HG02763 (cell line): ENCODE measurements around the gene STK16.
"Not testable (repeated sequence)": the region's sequence is repeated elsewhere in the genome, so short reads cannot be mapped to it uniquely, and the experiment has no call there.

Experiments used
- ATAC-seq: cut with Tn5 transposase; IDR thresholded peaks from one replicate; pipeline ENCODE4 v1.9.1; 2021; ENCODE audit warnings: mild to moderate bottlenecking, moderate library complexity; ENCODE audit not compliant: unreplicated experiment

The STK16 gene, protein sequence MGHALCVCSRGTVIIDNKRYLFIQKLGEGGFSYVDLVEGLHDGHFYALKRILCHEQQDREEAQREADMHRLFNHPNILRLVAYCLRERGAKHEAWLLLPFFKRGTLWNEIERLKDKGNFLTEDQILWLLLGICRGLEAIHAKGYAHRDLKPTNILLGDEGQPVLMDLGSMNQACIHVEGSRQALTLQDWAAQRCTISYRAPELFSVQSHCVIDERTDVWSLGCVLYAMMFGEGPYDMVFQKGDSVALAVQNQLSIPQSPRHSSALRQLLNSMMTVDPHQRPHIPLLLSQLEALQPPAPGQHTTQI

DNA sequence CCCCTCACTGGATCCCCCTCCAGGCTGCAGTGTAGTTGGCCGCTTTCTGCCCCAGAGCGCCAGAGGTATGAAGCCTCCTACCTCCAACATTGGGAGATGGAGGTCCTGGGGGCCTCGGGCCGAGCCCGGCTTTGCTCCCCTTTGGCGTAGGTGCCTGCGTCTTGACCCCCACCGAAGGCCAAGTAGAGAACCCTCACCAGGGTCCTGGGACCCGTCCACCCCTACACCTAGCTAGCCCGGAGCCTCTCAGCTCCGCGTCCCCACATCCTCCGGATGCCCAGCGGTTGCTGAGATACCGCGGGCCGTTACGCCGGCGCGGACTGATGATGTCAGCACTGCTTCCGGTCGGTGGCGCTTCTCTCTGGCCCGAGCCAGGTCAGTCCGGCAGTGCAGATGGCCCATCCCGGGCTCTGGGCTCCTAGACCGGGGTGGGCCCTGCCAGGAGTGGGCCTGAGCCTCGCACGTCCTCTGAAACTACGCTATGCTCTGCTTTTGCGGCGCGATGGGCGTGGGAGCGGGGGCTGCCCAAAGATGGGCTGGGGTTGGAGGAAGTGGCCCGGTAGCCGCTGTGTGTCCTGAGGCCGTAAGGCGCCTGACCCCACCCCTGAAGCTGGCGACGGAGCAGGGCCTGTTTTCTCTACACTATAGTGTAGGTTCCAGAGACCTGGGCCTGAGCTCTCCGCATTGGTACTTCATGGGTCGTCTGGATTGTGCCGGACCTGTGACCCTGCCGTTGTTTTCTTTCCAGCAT lies at the start of gene STK16, which contains the start of gene GLB1L:
STK16 (plus strand) TSS at position 332 of the 751 bp plus-strand sequence. CDS start 521 bp downstream, outside the sequence.
GLB1L (minus strand) TSS at position 297 of the 751 bp plus-strand sequence. CDS start 1,871 bp downstream, outside the sequence.
- peak; percentile 67 for ATAC-seq

DNA sequence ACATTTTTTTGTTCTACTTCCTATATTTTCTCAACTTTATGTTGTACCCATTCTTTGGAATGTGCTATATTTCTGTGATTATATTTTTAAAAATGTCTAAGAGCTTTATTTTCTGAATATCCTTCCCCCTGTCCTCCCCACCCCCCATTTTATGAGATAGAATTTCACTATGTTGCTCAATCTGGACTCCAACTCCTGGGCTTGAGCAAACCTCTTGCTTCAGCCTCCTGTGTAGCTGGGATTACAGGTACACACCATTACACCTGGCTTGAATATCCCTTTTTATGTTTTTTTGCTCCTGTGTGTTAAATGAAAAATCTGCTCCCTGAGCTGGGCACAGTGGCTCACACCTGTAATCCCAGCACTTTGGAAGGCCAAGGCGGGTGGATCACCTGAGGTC lies 47.9 kb upstream of the STK16 start:
- ATAC-seq: no peak

DNA sequence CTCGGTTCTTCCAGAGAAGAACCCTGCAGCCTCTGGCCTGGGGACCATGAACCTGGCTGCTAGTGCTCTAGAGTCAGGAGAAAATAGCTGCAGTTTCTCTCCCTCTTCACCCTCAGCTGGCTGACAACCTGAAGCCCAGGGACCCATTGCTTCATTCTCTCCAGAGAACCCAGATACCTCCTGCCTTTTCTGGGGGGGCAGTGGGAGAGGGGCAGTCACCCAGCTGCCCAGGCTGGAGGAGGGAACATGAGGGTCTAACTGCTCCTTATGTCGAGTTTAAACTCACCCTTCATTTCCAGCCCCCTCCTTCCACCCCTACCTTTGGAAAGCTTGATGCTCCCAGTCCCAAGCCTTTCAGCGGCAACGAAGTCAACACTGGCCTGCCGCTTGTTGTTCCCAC lies 46.3 kb upstream of the STK16 start:
- ATAC-seq: no peak

DNA sequence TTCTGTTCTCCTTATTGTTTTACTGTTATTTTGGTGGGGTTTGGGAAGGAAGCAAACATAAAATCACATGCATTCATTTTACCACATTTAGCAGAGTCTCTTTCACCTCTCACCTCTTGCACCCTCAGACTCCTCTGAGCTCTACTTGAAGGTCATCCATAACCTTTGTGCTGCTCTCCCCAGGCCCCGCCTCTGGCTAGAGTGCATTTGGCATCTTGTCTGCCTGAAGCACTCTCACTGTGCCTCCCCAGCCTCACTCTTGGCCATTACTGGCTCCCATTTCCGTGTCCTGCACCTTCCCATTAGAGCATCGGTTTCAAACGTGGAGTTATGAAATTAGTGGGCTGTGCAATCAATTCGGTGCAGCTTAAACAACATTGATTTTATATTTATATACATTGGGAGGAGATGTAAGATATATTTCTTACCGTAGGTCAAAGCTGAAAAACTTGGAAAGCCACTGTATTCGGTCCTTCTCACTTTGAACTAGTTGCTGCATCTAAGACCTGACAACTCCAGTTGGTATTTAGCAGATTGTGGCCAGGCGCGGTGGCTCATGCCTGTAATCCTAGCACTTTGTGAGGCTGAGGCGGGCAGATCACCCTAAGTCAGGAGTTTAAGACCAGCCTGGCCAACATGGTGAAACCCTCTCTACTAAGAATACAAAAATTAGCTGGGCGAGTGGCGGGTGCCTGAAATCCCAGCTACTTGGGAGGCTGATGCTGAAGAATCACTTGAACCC lies 45.6 kb upstream of the STK16 start:
- no peak for ATAC-seq

DNA sequence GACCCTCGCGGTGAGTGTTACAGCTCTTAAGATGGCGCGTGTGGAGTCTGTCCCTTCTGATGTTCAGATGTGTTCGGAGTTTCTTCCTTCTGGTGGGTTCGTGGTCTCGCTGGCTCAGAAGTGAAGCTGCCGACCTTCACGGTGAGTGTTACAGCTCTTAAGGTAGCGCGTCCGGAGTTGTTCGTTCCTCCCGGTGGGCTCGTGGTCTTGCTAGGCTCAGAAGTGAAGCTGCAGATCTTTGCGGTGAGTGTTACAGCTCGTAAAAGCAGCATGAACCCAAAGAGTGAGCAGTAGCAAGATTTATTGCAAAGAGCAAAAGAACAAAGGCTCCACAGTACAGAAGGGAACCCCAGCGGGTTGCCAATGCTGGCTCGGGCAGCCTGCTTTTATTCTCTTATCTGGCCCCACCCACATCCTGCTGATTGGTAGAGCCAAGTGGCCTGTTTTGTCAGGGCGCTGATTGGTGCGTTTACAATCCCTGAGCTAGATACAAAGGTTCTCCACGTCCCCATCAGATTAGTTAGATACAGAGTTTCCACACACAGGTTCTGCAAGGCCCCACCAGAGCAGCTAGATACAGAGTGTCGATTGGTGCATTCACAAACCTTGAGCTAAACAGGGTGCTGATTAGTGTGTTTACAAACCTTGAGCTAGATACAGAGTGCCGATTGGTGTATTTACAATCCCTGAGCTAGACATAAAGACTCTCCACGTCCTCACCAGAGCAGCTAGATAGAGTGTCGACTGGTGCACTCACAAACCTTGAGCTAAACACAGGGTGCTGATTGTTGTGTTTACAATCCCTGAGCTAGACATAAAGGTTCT lies 44.6 kb upstream of the STK16 start:
- not testable (repeated sequence) for ATAC-seq

DNA sequence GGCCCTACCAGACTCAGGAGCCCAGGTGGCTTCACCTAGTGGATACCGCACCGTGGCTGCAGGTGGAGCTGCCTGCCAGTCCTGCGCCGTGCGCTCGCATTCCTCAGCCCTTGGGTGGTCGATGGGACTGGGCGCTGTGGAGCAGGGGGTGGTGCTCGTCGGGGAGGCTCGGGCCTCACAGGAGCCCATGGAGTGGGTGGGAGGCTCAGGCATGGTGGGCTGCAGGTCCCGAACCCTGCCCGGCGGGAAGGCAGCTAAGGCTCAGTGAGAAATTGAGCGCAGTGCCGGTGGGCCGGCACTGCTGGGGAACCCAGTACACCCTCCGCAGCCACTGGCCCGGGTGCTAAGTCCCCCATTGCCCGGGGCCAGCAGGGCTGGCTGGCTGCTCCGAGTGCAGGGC lies 43.9 kb upstream of the STK16 start:
- not testable (repeated sequence) for ATAC-seq

DNA sequence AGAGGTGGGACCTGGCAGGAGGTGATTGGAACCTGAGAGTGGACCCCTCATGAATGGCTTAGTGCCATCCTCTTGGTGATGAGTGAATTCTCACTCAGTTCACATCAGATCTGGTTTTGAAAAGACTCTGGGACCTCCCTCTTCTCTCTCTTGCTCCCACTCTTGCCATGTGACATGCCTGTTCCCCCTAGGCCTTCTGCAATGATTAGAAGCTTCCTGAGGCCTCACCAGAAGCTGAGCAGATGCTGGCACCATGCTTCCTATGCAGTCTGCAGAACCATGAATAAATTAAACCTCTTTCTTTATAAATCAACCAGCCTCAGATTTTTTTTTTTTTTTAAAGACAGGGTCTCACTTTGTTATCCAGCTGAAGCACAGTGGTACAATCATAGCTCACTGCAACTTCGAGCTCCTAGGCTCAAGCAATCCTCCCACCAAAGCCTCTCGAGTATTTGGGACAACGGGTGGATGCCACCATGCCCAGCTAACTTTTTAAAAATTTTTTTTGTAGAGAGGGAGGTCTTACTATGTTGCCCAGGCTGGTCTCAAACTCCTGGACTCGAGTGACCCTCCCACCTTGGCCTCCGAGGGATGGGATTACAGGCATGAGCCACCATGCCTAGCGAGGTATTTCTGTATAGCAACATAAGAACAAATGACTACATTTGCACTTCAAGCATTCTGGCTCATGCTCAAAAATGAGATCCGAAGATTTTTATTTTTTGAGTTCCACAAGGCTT lies 40.7 kb upstream of the STK16 start:
- no peak for ATAC-seq

DNA sequence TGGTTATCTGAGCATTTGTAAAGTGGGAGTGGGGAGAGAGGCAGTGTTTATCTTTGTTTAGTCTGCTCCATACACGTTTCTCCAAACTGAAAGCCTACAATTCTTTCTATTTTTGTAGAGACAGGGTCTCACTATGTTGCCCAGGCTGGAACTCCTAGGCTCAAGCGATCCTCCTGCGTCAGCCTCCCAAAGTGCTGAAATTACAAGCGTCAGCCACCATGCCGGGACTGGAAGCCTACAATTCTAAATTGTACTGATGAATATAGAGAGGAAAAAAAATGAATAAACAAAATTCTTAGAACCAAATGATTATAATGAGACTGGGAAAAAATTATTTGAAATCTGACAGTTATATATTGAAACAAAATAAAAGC lies 40.1 kb upstream of the STK16 start:
- ATAC-seq: no peak

DNA sequence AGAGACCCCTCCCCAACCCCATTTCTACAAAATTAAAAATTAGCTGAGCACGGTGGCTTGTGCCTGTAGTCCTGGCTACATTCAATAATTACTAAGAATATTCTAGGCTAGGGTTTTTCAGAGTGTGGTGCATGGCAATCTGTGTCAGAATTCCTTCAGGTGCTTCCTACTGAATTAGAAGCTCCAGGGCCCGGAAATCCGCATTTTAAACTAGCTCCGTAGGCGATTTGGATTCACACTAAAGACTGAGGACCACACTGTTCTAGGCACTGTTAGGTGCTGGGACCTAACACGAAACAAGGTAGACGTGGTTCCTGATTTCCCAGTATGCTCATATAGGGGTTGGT lies 39.3 kb upstream of the STK16 start:
- no peak for ATAC-seq

DNA sequence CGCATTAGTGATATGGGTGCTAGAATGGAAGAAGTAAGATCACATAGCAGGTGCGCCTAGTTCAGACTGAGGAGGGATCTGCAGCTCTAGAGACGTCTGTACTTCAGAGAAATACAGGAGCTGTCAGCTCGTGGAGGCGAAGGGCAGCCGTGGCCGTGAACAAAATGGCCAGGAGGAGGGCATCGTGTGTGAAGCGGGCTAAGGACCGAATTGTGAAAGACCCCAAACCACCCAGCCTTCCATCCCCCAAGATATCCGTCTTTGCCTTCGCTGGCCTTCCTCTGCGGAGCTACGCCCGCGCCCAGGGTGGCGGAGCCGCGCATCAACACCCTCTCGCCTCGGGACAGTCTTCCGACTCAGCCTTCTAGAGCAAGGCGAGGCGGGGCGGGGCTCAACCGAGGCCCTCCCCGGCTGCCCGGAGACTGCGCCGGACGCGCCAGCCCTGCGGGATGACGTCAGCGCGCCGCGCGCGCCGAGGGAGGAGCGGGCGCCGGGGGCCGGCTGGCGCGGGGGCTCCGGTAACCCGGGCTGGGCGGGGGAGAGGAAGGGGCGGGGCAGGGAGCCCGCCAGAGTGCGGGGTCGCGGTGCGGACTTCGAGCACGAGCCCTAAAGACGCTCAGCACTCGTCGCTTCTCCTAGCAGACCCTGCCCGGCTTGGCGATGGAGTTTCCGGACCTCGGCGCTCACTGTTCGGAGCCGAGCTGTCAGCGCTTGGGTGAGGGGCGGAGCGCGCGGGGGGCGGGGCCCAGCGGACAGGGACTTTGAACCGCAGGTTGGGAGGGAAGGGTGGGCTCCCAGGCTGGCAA lies 38.7 kb upstream of the STK16 start, which contains the start of gene ZFAND2B:
ZFAND2B (plus strand) TSS at position 455 of the 806 bp plus-strand sequence; CDS start at position 661, 206 bp downstream.
- peak; percentile 95 for ATAC-seq

DNA sequence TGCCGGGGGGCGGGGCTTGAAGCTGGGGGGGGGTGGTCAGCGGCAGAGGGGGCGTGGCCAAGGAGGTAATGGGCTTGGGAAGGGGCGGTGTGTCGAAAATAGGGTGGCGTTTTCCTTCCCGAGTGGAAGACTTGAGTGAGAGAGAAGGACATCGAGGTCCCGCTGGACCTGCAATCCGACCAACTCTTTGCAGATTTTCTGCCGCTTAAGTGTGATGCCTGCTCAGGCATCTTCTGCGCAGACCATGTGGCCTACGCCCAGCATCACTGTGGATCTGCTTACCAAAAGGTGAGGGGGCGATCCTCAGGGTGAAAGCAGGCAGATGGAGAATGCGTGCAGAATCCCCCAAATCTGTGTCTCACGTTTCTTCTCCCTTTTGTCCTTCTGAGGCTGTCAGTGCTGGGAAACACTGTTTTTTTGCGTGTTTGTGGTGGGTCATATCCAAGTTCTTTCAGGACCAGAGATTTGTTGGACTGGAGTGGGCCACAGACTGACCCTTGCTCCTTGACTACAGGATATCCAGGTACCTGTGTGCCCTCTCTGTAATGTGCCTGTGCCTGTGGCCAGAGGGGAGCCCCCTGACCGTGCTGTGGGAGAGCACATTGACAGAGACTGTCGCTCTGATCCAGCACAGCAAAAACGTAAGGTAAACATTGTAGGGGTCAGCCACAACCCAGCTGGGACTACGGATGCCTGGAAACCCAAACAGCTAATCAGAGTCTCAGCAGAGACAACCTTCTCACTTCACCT lies 38.0 kb upstream of the STK16 start:
- ATAC-seq: no peak

DNA sequence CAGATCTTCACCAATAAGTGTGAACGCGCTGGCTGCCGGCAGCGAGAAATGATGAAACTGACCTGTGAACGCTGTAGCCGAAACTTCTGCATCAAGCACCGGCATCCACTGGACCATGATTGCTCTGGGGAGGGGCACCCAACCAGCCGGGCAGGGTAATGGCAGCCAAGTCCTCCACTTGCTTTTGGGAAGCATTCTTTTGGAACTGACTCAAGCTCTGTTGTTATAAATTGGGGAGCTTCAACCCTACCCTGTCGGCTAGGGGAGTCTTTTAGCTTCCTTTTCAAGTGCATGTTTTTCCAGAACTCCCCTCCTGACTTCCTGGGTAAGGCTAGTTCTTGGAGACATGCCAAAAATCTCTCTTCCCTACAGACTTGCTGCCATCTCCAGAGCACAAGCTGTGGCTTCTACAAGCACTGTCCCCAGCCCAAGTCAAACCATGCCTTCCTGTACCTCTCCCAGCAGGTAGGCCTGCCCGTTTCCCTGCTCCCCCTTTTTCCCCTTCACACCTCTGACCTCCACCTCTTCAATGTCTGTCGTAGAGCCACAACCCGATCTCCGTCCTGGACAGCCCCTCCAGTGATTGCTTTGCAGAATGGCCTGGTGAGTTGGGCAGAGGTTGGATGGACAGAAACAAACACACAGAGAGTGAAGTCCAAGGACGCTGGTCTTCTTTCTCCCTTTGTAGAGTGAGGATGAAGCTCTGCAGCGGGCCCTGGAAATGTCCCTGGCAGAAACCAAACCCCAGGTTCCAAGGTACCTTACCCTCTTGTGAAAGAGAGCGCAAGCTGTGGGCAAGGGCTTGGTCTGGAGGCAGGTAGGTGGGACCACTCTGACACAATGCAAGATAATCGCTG lies 37.2 kb upstream of the STK16 start:
- ATAC-seq: no peak

DNA sequence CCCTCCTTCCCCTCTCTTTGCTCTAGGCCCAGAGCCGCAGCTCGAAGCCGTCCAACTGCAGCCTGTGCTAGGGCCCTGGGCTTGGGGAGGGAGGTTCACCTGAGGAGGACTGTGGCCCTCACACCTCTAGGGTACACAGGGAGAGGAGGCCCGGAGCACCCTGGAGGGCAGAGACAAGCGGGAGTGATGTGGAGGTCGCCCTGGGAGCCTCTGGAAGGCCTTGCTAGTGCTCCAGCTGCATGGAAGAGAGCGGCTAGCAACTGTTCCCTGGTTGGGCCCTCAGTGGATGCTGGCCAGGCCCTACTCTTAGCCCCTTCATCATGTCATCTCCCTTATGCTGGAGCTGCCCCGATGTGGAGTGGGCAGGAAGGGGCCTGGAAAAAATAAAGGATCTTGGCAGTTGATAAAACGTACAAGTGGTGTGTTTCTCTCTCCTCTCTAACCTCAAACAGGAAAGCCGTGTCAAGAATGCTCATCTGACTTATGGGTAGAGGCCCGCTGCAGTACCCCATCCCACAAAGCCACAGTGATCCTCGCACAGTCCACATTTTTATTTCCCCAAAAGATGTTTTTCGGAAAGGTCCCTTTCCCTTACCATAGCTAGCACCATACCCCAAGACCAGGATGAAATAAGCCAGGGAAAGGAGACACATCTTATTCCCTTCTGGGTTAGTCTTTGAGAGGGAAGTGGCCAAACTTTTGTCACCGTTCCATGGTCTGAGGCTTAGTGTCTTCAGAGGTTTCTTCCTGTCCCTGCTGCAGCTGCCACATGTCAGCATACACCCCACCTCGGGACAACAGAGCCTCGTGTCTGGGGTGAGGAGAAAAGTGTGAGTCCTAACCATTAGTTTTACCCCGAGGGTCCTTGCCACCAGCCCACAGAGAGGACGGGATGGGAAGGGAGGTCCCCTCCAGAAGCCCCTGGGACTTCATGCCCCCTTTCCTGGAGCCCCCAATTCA lies 35.8 kb upstream of the STK16 start:
- no peak for ATAC-seq

DNA sequence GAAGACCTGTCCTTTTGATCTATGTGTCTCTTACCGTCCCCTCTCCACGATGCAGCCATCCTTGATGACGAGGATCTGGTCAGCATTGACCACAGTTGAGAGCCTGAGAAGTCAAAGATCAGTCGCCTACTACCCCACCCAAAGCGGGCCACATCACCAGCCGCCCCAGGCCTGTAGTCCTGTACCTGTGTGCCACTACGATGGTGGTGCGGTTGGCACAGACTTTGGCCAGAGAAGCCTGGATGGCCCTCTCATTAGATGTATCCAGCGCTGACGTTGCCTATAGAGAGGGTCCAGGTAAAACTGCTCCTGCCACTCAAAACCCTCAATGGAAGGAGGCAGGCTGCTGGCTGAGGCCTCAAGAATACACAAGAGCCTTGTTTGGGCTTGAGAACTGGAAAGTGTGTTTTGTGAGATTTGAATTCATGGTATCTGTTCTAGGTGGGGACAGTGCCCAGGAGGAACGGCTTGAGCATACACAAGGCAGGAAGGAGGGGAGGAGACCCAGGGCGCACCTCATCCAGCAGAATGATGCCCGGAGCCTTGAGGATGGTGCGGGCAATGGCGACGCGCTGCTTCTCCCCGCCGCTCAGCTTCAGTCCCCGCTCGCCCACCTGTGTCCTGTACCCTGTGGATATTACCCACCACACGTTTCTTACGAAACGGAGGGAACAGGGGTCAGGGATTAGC lies 34.9 kb upstream of the STK16 start:
- no peak for ATAC-seq

DNA sequence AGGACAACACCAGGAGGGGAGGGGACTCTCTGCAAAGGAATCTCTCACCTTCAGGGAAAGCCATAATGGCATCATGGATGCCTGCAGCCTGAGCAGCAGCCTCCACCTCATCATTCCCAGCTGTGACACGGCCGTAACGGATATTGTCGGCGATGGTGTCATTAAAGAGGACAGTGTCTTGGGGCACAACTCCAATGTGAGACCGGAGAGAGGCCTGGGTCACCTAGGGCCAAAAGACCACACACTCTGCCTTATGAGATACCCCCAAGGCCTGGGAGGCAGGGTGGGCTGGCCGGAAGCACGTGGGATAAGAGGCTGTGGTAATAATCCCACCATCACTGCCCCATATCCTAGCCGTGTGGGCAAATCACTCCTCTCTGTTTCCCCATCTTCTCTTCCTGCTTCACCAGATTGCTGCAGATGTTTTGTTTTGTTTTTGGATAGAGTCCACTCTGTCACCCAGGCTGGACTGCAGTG lies 34.4 kb upstream of the STK16 start:
- no peak for ATAC-seq

DNA sequence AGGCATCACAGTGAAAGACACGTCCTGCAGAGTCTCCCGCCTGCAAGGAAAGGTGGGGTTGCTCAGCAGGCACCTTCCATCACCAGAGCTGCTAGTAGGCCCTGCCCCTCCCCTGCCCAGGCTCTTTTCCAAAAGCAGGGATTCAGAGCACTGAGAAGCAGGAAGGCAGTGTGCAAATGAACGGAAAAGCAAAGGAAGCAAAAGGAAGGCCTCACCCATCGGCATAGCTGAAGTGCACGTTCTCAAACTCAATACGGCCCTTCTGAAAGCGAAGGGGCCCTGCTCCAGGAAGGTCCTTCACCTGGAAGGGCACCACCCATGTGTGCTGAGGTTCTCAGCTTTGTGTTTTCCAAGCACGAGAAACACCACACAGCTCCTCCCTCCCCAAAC lies 32.3 kb upstream of the STK16 start:
- ATAC-seq: no peak
